SK-N-MC (cell line): Measurements from ENCODE around the gene TXNDC11.

ENCODE experiments used
- DNase-seq: peaks from one replicate; pipeline ENCODE4 v3.0.0-alpha.2; 2011; ENCODE audit warnings: low read depth, low spot score
- H3K27ac ChIP-seq: fragments of 200-600 bp; sonication (generic); 2 replicates; pipeline ENCODE4 v1.5.1; 2016; ENCODE audit warnings: mixed run types
- H3K36me3 ChIP-seq: fragments of 200-600 bp; sonication (generic); 2 replicates; pipeline ENCODE4 v1.6.1; 2017; ENCODE audit warnings: antibody characterized with exemption, low read length, mixed read lengths; ENCODE audit not compliant: insufficient read depth
- H3K4me3 ChIP-seq: fragments of 200-600 bp; sonication (generic); 2 replicates; pipeline ENCODE4 v1.5.1; 2016
- H3K9ac ChIP-seq: fragments of 200-600 bp; sonication (generic); 2 replicates; pipeline ENCODE4 v1.8.0; 2017; ENCODE audit warnings: mixed run types, mixed read lengths; ENCODE audit not compliant: insufficient read length
- H3K9me3 ChIP-seq: fragments of 200-600 bp; sonication (generic); 2 replicates; pipeline ENCODE4 v1.6.1; 2017; ENCODE audit warnings: low read depth, mild to moderate bottlenecking, antibody characterized with exemption, low read length, moderate library complexity, mixed read lengths
- EZH2 ChIP-seq: fragments of 200-600 bp; sonication (generic); IDR thresholded peaks from one replicate; pipeline ENCODE4 v1.6.1; 2017; ENCODE audit warnings: antibody characterized with exemption
- FOXP2 ChIP-seq: optimal IDR thresholded peaks from 2 replicates; pipeline ENCODE3; 2011; ENCODE audit warnings: mild to moderate bottlenecking, moderate library complexity; ENCODE audit not compliant: insufficient read depth; ENCODE audit errors: extremely low read length, control extremely low read depth
- POLR2AphosphoS5 ChIP-seq: IDR thresholded peaks from 2 replicates; pipeline ENCODE4 v1.6.1; 2012; ENCODE audit warnings: mild to moderate bottlenecking, low read depth, low read length, borderline replicate concordance

The TXNDC11 gene

DNA sequence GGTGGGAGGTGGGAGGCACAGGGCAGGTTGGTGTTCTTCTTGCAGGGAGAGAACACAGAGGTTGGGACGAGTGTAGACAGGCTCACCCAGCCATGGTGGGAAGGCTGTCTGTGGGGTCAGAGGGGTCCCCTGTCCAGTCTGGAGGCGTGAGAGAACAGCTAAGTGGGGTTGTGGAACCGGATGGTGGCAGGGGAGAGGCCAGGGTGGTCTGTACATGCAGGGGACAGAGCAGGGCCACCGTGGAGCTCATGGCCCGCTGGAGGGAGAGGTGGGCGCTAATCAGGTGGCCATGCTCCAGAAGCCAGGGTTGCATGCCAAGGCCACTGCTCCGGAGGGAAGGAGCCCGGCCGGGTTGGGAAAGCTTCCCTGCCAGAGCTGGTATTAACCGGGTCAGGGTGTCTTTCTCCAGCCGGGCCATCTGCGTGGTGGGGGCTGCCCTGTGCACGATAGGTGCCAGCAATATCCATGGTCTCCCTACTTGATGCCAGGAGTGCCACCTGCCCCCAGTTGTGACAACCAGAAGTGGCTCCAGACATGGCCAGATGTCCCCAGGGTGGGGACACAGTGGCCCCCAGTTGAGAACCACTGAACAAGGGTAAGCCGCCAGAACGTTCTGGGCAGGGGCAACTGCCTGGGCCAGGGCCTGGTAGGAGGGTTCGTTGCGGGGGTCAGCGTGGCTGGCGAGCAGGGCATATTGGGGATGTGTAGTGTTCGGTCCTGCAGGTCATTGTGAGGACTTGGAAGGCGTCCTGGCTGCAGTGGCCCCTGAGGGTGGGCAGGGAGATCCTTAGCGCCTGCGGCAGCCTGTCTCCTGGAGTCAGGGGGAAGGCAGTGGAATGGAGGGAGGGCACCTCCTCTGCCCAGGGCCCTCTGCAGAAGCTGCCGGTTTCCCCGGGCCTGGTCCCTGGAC, 69.3 kb downstream of the TXNDC11 start:
- Histone ChIP-seq H3K9ac (no peak overlapping the region), H3K36me3 (peaks cover 15% of the 10 kb centered on the region; the same call in 1 of the 2 replicates), H3K4me3 (no peak overlapping the region), H3K9me3 (no peaks in the 10 kb centered on the region), H3K27ac (no peak overlapping the region)
- TF ChIP-seq FOXP2 (no peak), POLR2AphosphoS5 (no peak)
- no peak for DNase-seq

DNA sequence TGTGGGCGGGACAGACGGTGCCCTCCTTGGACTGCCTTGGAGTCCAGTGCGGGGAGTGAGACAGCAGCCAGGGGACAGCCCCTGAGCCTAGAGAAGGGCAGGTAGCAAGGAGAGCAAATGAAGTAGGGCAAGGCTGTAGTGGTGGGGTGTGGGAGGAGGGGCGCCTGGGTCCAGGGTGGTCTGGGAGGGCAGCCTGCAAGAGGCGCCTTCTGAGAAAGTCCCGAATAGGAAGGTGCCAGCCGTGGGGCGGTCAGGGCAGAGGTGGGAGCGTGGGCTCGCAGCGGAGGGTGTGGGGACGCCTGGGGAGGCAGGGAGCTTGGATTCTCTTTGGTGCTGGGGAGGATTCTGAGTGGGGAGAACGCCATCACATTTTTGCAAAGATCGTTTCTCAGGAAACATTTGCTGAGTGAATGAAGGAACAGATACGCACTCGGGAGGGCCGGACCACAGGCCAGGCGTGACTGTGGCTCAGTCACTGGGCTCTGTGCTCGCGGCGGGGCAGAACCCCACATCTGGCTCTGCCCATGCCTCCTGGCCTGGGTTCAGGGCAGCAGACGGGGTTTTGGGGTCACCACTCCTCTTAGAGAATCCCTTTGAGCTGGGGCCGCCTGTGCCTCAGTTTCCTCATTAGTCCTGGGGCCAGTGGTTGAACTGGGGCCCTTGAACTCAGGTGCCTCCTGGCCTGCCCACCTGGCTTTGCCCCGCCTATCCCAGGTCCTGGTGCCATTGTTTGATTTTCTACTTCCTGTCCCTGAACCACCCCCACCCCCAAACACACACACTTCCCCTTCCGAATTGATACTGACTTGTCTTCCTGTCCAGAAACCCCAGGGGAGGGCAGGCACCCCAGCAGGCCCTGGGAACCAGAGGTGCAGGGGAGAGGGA, 70.2 kb downstream of the TXNDC11 start:
- H3K9me3 ChIP-seq, result no peaks in the 10 kb centered on the region
- H3K27ac ChIP-seq, result no peak overlapping the region
- peaks cover 8% of the 10 kb centered on the region; the same call in 1 of the 2 replicates for H3K36me3 ChIP-seq
- TF ChIP-seq POLR2AphosphoS5 (no peak), EZH2 (no peak), FOXP2 (no peak)
- DNase-seq, result no peak
- no peak overlapping the region for H3K9ac ChIP-seq
- H3K4me3 ChIP-seq, result no peak overlapping the region

- Histone ChIP-seq H3K9me3 (no peaks in the 10 kb centered on the region), H3K9ac (no peak overlapping the region), H3K36me3 (peaks cover 8% of the 10 kb centered on the region; the same call in 1 of the 2 replicates), H3K27ac (no peak overlapping the region), H3K4me3 (no peak overlapping the region)
- TF ChIP-seq EZH2 (no peak), POLR2AphosphoS5 (no peak), FOXP2 (no peak)
- DNase-seq, result no peak
Measured at GRCh38 chr16:11671676-11672075, 71.0 kb downstream of the TXNDC11 start.

DNA sequence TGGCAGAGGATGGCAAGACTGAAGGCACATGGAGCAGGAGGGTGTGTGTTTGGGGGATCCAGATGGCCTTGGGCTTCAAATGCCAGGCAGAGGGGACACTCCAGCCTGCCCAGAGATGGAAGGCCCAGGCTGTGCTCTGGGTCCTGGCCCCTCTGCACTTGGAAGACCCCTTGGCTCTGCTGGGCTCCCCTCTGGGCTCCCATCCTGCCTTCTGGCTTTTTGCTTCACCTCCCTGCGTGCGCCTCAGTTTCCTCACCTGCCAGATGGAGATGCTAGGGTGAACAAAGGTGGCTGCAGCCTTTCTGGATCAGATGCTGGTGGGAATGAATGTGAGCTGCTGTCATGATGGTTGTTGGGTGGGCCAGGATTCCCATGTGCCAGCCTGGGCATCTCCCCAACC, 71.4 kb downstream of the TXNDC11 start:
- Histone ChIP-seq H3K9ac (no peak overlapping the region), H3K9me3 (no peaks in the 10 kb centered on the region), H3K27ac (no peak overlapping the region), H3K36me3 (peaks cover 5% of the 10 kb centered on the region; the same call in 1 of the 2 replicates), H3K4me3 (no peak overlapping the region)
- TF ChIP-seq POLR2AphosphoS5 (no peak), EZH2 (no peak), FOXP2 (no peak)
- no peak for DNase-seq

DNA sequence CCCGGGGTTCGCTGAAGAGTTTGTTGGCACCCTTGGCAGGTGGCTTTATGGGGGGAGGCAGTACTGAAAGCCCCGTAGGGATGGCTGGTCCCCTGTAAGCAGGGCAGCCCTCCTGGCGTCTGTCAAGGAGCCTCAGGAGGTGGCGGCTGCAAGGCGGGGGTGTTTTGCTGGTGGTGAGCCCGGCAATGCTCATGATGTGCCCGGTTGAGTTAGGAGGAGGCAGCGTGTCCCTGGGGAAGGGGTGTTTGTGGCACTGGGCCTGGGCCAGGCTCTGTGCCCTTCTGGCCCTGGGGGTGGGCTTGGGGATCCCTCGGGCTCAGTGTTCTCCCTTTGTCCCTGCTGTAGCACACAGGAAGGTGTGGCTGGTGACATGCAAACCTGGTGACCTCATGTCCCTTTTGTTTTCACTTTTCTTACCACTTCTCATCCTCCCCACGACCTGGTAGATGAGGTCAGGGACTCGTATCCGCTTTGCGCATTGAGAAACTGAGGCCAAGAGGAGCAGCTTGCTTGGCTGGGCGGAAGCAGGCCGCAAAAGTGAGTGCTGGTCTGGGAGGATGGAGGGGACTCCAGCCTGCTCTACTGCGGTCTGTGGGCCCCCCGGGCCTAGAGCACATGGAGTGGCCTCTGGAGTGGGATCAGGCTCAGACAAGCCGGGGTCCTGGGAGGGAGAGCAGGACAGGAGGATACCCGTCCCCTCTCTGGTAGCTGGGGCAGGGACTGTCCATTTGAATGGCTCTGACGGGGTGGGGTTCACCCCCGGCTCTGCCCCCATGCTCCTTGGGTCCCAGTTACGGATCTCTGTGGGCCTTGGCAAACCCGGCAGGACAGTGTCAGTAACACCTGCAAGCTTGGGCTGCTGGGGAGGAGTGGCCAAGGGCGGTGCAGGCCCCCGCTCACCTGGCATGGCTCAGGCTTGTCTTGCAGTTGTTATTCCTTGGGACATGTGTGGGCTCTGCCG, 72.2 kb downstream of the TXNDC11 start:
- Histone ChIP-seq H3K36me3 (no peaks in the 10 kb centered on the region), H3K4me3 (no peak overlapping the region), H3K9me3 (no peaks in the 10 kb centered on the region), H3K27ac (no peak overlapping the region), H3K9ac (no peak overlapping the region)
- DNase-seq, result no peak
- TF ChIP-seq FOXP2 (no peak), EZH2 (no peak), POLR2AphosphoS5 (no peak)

DNA sequence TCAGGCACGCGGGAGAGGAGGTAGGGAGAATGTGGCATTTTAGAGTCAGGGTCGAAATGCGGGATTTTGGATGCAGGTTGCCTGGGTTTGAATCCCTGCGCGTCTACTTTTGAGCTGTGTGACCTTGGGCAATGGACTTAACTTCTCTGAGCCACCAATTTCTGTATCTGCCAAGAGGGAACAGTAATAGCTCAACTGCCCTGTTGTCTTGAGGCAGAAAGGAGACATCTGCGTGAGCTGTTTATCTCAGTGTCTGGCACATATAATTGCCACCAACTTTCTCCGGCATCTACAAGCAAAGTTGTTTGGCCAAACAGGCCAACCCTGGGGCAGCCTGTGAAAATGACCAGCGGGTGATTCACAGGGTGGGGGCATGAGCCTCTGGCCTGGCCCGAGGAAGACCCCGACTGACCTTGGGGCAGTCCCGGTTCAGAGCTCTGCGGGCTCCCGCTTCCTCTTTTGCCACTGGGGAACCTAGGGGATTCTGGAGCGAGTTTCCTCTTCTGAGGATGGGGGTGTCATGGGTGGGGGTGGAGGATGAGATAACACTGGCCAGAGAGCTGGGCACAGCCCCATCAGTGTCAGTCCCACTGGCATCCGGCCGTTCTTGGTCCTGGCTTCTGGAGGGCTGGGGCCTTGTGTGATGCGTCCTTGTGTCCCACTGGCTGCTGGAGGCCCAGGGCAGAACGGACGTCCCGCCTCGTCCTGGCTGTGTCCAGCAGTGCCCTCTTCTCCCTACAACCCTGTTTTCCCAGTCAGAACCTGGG, 73.1 kb downstream of the TXNDC11 start:
- DNase-seq, result no peak
- no peak overlapping the region for H3K27ac ChIP-seq
- no peak for TF ChIP-seq EZH2
- TF ChIP-seq FOXP2, result no peak
- TF ChIP-seq POLR2AphosphoS5, result no peak

More for the DNA sequence above, 73.1 kb downstream of the TXNDC11 start:
- peak overlapping the region; percentile 86 for H3K4me3 ChIP-seq
- H3K9ac ChIP-seq, result no peak overlapping the region
- H3K36me3 ChIP-seq, result no peaks in the 10 kb centered on the region
- H3K9me3 ChIP-seq, result no peaks in the 10 kb centered on the region
